DMS79 (cell line): ENCODE results near the gene AGBL3.

ENCODE experiments used
- DNase-seq: peaks from one replicate; lab custom pipeline; 2025; lab: John Stamatoyannopoulos, UW

AGBL3 gene

DNA sequence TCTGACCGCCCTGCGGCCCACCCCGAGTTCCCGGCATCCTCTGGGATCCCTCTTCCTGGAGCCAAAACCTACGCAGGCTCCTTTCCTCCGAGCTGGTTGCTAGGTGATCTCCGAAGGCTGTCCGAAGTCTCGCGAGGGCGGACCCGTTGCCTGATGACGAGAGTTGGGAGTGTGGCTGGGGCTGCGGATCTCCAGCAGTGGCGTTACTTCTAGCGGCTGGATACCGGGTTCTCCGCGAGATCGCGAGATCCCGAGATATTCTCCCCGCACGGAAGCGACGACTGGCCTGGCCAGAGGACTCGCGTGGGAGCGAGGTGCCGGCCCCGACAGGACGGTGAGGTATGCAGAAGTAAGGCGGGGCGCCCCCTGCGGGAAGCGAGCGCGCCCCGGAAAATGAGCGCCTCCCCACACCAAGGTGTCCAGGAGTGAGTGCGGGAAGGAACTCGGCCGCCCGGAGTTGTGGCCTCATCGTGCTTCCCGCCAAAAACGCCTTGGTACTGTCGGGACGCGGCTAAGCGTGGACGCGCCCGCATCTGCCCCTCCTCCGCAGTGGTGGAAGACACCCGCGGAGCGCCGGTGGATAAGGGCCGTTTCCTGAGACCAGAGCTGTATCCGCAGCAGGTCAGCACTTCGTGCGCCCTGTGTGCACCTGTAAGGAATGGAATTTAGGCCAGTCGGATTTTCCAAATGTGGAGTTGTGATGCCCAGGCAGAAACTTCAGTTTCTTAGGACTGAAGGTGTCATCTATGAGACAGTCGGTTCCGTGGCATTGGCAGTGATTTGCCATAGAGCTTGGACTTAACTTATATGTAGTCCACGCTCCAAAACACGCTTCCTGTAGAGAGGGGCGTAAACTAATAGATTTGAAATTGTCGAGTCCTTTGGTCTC lies at the start of gene AGBL3:
Gene AGBL3 (plus strand): TSS at position 146 of the 889 bp plus-strand sequence. CDS start 1,426 bp downstream, outside the sequence.
- peak; percentile 93 for DNase-seq

GRCh38 chr7:134936893-134937510 lies 49.3 kb upstream of the AGBL3 start:
- no peak for DNase-seq

GRCh38 chr7:134938141-134938540 lies 48.2 kb upstream of the AGBL3 start:
- no peak for DNase-seq

DNA sequence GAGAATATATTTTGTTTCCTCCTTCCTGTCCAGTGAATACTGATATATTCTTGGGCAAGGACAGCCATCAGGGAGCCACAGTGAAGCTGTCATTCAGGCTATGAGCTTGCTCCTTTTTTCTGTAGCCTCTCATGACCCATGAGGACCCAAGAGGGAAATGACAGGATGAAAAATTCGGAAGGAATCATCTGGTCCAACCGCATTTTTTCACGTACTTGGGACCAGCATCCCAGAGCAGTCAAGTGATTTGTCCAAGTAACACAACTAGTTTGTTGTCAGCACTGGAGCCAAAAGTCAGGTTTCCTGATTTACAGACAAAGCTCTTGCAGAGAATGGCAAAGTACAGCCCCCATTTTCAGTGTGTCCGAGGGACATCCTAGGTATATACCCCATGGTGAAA lies 47.2 kb upstream of the AGBL3 start:
- DNase-seq: no peak

DNA sequence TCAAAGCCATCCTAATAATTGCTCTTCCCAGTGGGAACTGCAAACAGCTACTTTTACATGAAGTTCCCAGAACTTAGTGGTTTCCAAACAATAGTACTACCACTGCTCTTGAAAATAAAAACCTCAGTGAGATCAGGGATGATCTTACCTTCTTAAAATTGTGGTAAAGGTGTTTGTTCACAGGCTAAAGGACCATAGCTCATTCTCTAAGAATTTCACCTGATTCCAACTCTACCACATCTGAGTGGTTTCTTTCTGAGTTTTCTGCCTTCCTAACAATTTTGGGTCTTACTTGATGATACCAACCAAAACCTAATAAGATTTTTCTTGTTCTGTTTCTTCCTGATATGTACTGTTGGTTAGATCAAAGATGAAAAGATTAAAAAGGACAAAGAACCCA lies 45.6 kb upstream of the AGBL3 start:
- no peak for DNase-seq

DNA sequence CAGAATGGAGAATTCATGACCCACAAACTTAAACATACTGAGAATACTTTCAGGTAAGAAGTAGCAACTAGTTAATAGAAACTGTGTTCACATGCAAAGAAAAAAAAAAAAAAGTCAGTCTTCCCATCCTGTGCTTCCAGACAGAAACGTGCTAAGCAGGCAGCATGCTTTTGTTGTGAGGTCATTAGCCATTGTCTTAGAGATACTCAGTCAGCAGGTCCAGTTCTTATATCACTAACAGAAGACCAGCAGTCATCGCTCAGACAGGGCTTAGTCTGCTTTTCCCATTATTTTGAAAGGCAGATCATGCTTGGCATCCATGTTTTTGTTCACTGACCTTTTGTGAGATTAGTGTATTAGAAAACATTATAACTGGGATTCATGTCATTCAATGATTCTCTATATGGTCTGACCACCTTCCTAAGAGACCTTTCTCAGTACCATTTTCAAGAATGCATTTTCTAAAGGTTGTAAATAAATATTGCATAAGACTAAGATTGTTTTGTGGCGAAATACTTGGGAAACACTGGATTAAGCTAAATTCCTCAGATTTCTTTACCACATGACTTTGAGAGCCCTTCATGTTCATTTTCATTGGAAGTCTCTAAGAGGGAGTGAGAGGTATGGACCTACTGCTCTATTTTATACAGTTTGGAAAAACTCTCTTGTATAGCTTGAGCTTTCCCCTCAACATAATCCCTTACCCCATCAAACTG lies 45.0 kb upstream of the AGBL3 start:
- DNase-seq: no peak

DNA sequence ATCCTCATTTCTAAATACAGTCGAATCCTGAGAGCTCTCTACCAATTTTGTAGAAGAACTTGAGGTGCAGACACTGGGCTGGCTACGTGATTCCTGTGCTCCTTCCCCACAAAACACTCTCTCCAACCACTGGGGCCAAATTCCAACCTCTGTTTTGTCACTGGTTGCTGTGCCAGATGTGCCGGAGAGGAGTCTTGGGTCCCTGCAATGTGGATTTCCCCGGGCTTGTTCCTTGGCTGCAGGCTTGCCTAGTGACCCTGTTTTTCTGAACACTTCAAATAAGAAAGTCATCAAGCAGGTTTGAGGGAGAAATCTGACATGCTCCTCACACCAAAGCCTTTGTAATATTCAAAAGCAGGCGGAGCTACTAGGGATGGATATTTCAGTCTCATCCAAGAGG lies 44.4 kb upstream of the AGBL3 start:
- no peak for DNase-seq

DNA sequence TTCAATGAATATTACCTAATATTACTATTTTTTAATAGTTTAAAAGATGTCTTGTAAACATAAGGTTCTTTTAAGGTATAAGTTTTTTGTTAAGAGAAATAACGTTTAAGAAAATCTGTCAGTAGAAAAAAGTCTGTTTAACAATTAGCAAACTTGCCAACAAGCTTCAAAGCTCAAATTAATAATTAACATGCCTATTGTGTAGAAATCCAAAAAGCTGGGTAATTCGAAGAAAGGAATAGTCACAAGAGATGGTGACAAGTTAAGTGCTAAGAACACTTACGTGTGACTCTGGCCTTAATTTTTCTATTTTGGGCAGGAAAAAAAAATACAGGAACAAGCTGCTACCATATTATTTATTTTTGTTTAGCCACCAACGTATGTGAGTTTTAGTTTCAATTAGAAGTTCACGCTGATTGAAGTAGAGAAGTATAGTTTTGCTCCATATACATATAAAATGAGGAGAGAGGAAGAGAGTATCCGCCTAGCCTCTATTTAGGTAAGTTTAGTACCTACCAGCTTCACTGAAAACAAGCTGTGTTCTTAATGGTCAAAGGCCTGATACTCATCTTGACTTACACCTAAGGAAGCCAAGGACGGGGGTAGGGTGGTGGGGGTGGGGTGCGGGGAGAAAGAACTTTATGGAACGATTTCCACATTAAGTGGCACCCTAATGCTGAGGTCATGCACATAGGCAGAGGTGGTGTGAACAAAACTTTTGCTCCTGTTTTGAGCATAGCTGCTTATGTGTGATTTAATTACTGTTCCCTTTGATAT lies 43.4 kb upstream of the AGBL3 start:
- DNase-seq: no peak

DNA sequence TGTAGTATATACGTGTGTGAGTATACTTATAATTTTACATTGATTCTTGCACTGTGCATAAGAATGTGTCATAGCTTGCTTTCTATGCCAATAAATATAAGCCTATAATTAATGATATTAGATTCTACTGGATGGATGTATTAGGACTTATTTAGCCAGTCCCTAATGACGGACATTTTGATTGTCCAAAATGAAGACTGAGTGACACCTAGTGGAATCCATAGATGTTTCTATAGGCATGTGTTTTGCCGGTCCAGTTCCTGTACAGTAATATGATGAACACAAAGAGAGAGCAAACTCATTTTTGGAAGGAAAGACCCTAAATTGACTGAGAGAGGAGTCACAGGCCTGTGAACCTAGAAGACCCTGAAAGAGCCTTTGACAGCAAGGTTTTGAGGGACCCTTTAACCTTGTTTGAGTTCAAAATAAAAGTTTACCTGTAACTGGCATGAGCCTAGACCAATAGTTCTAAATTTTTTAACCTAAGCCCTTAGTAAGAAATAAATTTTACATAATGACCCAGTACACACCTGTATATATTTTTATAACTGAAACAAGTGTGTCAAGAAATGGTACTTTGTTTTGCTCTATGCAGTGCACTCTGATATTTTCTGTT lies 42.4 kb upstream of the AGBL3 start:
- no peak for DNase-seq

GRCh38 chr7:134945691-134946090 lies 40.6 kb upstream of the AGBL3 start:
- no peak for DNase-seq

GRCh38 chr7:134946260-134946659 lies 40.0 kb upstream of the AGBL3 start:
- DNase-seq: no peak

DNA sequence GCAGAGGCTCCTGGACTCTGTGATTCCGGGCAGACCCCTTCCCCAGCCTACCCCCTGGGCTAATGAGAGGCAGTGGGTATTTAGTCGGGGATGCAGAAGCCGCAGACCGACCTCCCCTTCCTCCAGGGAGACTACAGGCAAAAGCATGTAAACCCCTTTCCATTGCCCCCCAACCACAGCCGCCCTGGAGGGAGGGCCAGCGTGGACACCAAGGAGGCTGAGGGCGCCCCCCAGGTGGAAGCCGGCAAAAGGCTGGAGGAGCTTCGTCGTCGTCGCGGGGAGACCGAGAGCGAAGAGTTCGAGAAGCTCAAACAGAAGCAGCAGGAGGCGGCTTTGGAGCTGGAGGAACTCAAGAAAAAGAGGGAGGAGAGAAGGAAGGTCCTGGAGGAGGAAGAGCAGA lies 39.0 kb upstream of the AGBL3 start:
- DNase-seq: no peak

DNA sequence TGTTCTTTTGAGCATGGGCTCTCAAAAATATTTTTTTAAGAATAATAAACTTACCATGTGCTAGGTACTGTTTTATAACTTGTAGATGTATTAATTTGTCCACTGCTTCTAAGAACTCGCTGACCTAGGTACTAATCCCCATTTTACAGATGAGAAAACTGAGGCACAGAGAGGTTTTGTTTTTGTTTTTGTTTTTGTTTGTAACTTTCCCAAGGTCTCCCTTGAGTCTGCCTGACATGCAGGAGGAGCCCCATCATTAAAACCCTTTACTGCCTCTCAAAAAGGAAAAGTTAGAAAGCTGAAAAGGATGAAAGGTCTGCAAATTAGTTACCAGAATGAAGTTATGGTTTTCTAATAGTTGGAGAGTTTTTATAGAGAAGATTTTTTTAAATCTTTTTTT lies 38.5 kb upstream of the AGBL3 start:
- no peak for DNase-seq

DNA sequence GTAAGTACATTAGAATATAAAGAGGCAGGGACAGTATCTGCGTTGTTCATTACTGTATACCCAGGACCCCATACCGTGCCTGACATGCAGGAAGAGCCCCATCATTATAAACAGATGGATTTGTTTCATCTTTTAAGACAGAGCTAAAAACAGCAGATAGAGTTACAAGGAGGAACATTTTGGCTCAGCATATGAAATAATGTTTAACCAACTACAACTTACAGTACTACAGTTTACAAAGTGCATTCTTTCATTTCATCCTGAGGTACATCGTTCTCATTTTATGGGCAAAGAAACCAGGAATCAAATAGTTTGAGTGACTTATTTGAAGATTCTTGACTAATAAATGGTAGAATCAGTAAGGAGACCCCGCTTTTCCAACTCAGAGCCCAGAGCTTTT lies 38.1 kb upstream of the AGBL3 start:
- no peak for DNase-seq

DNA sequence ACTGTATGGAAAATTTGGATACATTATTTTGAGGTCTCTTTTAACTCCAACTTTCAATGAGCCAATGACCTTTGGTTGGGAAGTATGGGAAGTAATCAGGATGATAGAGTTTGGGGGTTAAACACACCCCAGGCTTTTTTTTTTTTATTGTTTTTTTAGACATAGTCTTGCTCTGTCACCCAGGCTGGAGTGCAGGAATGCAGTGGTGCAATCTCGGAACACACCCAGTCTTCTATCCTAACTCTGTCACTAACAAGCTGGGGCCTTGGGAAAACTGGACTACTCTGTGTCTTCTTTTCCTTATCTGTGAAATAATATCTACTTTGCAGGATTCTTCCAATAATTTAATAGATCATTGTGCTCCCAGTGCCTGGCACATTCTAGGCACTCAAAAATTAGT lies 37.6 kb upstream of the AGBL3 start:
- DNase-seq: no peak

- DNase-seq: no peak
Observed at GRCh38 chr7:134949171-134949570, 37.1 kb upstream of the AGBL3 start.

- DNase-seq: no peak
Observed at GRCh38 chr7:134954197-134955082, 31.9 kb upstream of the AGBL3 start.

DNA sequence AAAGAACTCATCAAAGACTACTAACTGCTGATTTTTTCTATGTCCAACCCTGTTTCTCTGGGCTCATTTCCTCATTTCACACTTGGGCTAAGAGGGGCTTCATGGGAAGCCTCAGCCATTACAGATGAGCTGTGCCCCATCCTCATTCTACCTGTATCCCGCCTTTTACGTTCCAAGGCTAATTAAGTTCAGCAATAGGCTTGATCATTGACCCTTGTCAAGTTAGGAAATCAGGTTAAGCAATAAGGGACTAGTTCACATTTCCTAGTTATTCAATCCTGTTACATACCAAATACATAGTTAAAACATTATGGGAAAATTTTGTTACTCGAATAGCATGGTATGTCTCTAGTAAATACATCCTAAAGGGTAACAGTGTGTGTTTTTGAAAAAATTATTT lies 29.3 kb upstream of the AGBL3 start:
- DNase-seq: no peak

GRCh38 chr7:134959810-134960209 lies 26.5 kb upstream of the AGBL3 start:
- no peak for DNase-seq

- DNase-seq: no peak
Observed at GRCh38 chr7:134962270-134962780, 24.0 kb upstream of the AGBL3 start.
